Loucy (cell line): ENCODE results near the gene NTN1.

ENCODE experiments used
- H2AFZ ChIP-seq: fragments of 200-600 bp; sonication (generic); 2 replicates; pipeline ENCODE4 v1.6.0; 2016; ENCODE audit warnings: antibody characterized with exemption, mild to moderate bottlenecking, low read length, moderate library complexity
- H3F3A ChIP-seq: fragments of 200-600 bp; 2 replicates; pipeline ENCODE4 v1.6.0; 2016; ENCODE audit warnings: antibody characterized with exemption, low read depth, mild to moderate bottlenecking
- H3K27me3 ChIP-seq: fragments of 200-600 bp; sonication (generic); 2 replicates; pipeline ENCODE4 v1.6.1; 2014; ENCODE audit warnings: low read length, mild to moderate bottlenecking; ENCODE audit not compliant: insufficient read depth, poor library complexity, severe bottlenecking
- H3K36me3 ChIP-seq: fragments of 200-600 bp; sonication (generic); 2 replicates; pipeline ENCODE4 v1.6.1; 2016; ENCODE audit warnings: low read length; ENCODE audit not compliant: insufficient read depth
- H3K4me1 ChIP-seq: fragments of 200-600 bp; sonication (generic); 2 replicates; pipeline ENCODE4 v1.5.1; 2014; ENCODE audit warnings: low read length, mild to moderate bottlenecking; ENCODE audit not compliant: insufficient read depth, poor library complexity, severe bottlenecking
- H3K4me2 ChIP-seq: fragments of 200-600 bp; sonication (generic); 2 replicates; pipeline ENCODE4 v1.6.0; 2014; ENCODE audit warnings: antibody characterized with exemption, low read length, low read depth, mild to moderate bottlenecking; ENCODE audit not compliant: poor library complexity, severe bottlenecking
- H3K4me3 ChIP-seq: fragments of 200-600 bp; sonication (generic); 2 replicates; pipeline ENCODE4 v1.5.1; 2014; ENCODE audit warnings: low read length, mild to moderate bottlenecking, mixed read lengths; ENCODE audit not compliant: poor library complexity, severe bottlenecking
- H3K79me2 ChIP-seq: fragments of 200-600 bp; sonication (generic); 2 replicates; pipeline ENCODE4 v1.6.1; 2014; ENCODE audit warnings: low read length; ENCODE audit not compliant: insufficient read depth
- H3K9ac ChIP-seq: fragments of 200-600 bp; sonication (generic); 2 replicates; pipeline ENCODE4 v1.6.0; 2014; ENCODE audit warnings: mild to moderate bottlenecking, low read depth, low read length, moderate library complexity; ENCODE audit not compliant: poor library complexity, severe bottlenecking
- H3K9me2 ChIP-seq: fragments of 200-600 bp; sonication (generic); replicated peaks from 2 replicates; pipeline ENCODE4 v1.6.1; 2016; ENCODE audit warnings: low read depth, low read length, mixed read lengths
- H3K9me3 ChIP-seq: fragments of 200-600 bp; sonication (generic); 2 replicates; pipeline ENCODE4 v1.6.1; 2014; ENCODE audit warnings: mild to moderate bottlenecking, antibody characterized with exemption, low read length, low read depth; ENCODE audit not compliant: insufficient read depth
- H4K20me1 ChIP-seq: fragments of 200-600 bp; sonication (generic); 2 replicates; pipeline ENCODE4 v1.6.0; 2014; ENCODE audit warnings: antibody characterized with exemption, low read length, mild to moderate bottlenecking; ENCODE audit not compliant: insufficient read depth, poor library complexity, severe bottlenecking
- EZH2phosphoT487 ChIP-seq: fragments of 200-600 bp; IDR thresholded peaks from 2 replicates; pipeline ENCODE4 v1.6.1; 2018; ENCODE audit warnings: antibody characterized with exemption, mild to moderate bottlenecking, moderate library complexity, borderline replicate concordance
- TF ChIP-seq, protein P1 (sequence below): fragments of 200-600 bp; sonication (generic); conservative IDR thresholded peaks from 2 replicates; pipeline ENCODE4 v1.5.1; 2014; ENCODE audit warnings: mild to moderate bottlenecking, antibody characterized with exemption, low read length

Gene NTN1

GRCh38 chr17:9072696-9073339, 51.5 kb downstream of the NTN1 start:
- H3K9ac ChIP-seq: no peak overlapping the region
- no peaks in the 10 kb centered on the region for H3K9me2 ChIP-seq
- no peak overlapping the region for H2AFZ ChIP-seq
- no peaks in the 10 kb centered on the region for H3K27me3 ChIP-seq
- H3F3A ChIP-seq: no peaks in the 10 kb centered on the region
- no peak overlapping the region for H3K4me3 ChIP-seq
- no peaks in the 10 kb centered on the region for H3K36me3 ChIP-seq
- no peaks in the 10 kb centered on the region for H3K9me3 ChIP-seq
- no peak for TF ChIP-seq EZH2phosphoT487
- no peaks in the 10 kb centered on the region for H3K79me2 ChIP-seq
- H3K4me2 ChIP-seq: no peak overlapping the region
- H3K4me1 ChIP-seq: no peaks in the 10 kb centered on the region
- H4K20me1 ChIP-seq: no peaks in the 10 kb centered on the region

DNA sequence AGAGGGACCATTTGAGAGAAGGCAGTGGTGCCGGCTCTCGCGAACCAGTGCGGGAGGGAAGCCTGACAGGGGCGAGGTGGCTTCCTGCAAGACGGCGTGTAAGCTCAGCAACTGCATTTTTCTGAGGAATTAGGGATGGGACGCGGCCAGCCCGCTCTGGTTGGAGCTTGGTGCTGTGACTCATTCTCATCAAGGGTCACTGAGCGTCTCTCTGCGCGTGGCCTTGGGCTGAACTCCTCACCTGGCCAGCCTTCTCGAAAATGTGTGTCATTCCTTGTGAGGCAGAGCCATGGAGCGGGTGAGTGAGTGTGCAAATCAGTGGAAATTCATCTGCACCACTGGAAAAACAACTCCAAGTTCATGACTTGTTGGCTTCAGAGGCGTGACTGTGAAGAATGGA, 52.8 kb downstream of the NTN1 start:
- H3K4me3 ChIP-seq: no peak overlapping the region
- H3K36me3 ChIP-seq: no peaks in the 10 kb centered on the region
- H3K4me2 ChIP-seq: no peak overlapping the region
- no peaks in the 10 kb centered on the region for H4K20me1 ChIP-seq
- H3K9me3 ChIP-seq: no peaks in the 10 kb centered on the region
- no peaks in the 10 kb centered on the region for H3K79me2 ChIP-seq
- H3K27me3 ChIP-seq: no peaks in the 10 kb centered on the region
- no peaks in the 10 kb centered on the region for H3K9me2 ChIP-seq
- peaks cover 2% of the 10 kb centered on the region for H3K4me1 ChIP-seq
- no peak overlapping the region for H2AFZ ChIP-seq
- H3F3A ChIP-seq: no peaks in the 10 kb centered on the region
- no peak overlapping the region for H3K9ac ChIP-seq
- TF ChIP-seq EZH2phosphoT487: no peak
- TF ChIP-seq, protein P1, sequence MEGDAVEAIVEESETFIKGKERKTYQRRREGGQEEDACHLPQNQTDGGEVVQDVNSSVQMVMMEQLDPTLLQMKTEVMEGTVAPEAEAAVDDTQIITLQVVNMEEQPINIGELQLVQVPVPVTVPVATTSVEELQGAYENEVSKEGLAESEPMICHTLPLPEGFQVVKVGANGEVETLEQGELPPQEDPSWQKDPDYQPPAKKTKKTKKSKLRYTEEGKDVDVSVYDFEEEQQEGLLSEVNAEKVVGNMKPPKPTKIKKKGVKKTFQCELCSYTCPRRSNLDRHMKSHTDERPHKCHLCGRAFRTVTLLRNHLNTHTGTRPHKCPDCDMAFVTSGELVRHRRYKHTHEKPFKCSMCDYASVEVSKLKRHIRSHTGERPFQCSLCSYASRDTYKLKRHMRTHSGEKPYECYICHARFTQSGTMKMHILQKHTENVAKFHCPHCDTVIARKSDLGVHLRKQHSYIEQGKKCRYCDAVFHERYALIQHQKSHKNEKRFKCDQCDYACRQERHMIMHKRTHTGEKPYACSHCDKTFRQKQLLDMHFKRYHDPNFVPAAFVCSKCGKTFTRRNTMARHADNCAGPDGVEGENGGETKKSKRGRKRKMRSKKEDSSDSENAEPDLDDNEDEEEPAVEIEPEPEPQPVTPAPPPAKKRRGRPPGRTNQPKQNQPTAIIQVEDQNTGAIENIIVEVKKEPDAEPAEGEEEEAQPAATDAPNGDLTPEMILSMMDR: no peak

DNA sequence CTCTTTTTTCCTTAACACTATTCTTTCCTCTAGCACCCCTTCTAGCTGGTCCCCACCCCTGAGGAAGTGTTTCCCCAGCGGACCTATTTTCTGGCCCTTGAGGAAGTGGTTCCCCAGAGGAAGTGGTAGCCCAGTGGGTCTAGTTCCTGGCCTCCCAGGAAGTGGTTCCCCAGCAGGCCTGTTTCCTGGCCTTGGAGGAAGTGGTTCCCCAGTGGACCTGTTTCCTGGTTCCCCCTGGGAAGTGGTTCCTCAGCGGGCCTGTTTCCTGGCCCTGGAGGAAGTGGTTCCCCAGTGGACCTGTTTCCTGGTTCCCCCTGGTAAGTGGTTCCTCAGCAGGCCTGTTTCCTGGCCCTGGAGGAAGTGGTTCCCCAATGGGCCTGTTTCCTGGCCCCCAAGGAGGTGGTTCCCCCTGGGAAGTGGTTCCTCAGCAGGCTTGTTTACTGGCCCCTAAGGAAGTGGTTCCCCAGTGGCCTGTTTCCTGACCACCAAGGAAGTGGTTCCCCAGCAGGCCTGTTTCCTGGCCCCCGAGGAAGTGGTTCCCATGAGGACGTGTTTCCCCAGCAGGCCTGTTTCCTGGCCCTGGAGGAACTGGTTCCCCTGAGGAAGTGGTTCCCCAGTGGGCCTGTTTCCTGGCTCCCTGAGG, 58.3 kb downstream of the NTN1 start:
- Histone ChIP-seq H3K4me2 (no peak overlapping the region), H3F3A (no peaks in the 10 kb centered on the region), H2AFZ (no peak overlapping the region), H3K27me3 (no peaks in the 10 kb centered on the region), H3K79me2 (no peaks in the 10 kb centered on the region), H3K9me2 (no peaks in the 10 kb centered on the region), H3K9me3 (no peaks in the 10 kb centered on the region), H3K36me3 (no peaks in the 10 kb centered on the region), H3K4me3 (no peak overlapping the region), H3K4me1 (peaks cover 6% of the 10 kb centered on the region), H4K20me1 (no peaks in the 10 kb centered on the region), H3K9ac (no peak overlapping the region)
- no peak for TF ChIP-seq EZH2phosphoT487
- TF ChIP-seq, protein P1: no peak
